ENCODE data around the gene SKAP2. TPM values are rescaled to one million over a fixed set of nuclear protein-coding genes. Genes with fewer than 3 reads are reported as not detected.

The SKAP2 gene
- total RNA-seq, 1 donor from 2014 or later, result 2.2 TPM

DNA sequence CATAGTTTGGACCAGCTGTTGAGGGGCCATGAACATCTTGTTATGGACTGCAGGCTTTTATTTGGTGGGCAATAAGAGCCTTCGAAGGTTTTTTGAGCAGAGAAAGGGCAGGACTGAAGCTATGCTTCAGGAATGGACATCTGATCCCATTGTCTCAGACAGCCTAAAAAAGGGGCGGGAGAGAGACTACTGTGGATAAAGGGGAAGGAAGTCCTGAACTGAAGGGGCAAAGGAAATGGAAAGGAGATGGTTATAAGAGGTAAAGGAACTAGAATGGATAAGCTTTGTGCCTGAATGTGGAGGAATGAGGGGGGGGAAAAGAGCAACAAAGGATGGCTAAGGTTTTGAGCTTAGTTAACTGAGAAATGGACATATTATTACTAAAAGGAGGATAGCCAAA lies 172.5 kb downstream of the SKAP2 start:
- DNase-seq, result no peak

DNA sequence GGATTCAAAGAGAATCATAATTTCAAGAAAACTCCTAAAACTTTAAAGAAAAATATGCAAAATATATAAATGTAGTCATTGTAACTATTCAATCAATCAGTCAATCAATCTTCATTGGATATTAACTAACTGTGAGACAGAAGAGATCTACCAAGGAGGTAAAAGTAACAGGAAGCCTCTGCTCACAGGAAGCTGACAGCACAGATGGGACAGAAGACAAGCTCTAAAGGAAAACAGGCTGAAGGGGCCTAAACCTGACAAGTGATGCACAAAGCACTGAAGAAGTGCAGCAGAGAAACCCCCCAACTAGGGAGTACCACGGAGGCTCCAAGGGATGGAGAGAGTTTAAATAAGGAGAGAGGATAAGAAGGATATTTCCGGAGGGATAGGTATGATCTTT lies 173.0 kb downstream of the SKAP2 start:
- no peak for DNase-seq

DNA sequence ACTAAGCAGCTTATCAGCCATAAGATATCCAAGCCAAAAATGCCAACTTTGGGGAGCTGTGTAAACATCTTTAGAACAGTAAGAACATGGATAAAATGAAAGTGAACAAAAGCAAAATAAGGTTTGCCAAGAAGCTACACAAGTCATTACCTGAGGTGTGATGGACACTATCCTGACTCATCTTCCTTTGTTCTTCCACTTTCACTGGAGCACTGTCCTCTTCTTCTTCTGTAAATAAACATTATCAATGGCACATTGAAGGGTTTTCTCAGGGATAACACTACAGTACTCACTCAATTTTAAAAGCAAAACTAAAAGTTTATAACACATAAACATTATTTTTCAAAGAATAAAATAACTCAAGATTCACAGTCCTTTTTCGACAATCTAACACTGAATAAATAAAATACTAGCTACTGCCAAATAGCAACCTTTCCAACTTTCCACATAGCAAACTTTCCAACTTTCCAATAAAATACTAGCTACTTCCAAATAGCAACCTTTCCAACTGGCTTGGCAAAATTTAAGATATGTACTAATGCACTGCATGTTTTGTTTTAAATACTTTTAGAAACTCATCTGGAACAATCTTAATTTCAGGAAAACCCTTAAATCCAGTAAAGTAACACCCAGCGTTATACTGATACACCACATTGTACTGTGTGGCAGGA lies 174.1 kb downstream of the SKAP2 start:
- DNase-seq, result peak; percentile 39

GRCh38 chr7:26688936-26689506 lies 175.4 kb downstream of the SKAP2 start:
- no peak for DNase-seq

DNA sequence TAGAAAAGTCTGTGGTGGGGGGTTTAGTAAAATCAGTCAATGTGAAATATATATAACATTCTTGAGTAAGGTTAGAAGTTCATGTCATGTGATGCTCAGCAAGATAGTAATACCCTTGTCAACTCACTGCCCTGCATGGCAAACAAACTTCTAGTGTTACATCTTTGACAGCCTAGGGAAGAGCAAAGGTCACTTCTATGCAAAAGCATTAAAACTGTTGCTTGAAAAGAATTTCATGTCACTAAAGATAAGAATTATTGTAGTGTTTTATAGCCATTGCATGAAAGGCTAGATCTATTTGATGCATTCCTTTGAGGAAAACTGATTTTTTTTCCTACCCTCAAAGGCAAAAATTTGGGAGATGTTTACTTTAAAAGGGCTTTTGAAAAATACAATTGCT lies 176.0 kb downstream of the SKAP2 start:
- DNase-seq, result no peak

DNA sequence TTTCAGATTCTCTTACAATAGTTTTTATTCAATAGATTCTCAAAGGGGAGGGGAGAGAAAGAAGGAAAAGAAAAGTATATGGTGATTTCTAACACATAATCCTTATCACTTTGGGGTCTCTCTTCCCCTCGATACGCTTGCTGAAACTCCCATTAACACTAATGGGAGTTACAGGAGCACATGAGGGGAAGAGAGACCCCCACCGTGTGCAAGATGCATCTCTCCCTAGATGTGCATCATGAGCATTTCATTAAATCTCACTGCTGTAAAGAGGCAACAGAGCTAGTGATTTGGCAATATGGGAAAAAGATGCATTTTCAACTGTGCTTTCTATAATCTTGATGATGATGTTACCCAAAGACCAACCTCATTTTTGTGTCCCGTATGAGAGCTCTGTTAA lies 177.4 kb downstream of the SKAP2 start:
- DNase-seq, result no peak

- peak; percentile 76 for DNase-seq
These were observed 177.9 kb downstream of the SKAP2 start for GRCh38 chr7:26686448-26686981.

DNA sequence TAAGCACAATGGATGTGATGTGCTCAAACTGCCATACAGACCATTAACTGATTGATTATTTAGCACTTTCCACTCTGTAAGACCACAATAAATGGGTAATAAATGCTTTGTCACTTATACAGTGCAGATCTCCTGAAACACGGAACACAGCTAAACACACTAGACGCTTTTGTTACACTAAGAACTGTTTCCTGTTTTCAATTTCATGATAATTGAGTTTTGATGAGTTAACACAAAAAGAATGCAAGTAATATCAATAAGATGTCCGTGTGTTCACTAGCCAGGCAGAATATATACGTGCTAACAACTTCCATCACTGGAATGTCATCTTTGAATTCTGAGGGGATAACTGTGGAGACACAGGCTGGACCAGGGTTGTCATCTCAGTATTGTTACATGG lies 178.8 kb downstream of the SKAP2 start:
- no peak for DNase-seq

- DNase-seq, result no peak
These were observed 179.9 kb downstream of the SKAP2 start for GRCh38 chr7:26684447-26684846.

DNA sequence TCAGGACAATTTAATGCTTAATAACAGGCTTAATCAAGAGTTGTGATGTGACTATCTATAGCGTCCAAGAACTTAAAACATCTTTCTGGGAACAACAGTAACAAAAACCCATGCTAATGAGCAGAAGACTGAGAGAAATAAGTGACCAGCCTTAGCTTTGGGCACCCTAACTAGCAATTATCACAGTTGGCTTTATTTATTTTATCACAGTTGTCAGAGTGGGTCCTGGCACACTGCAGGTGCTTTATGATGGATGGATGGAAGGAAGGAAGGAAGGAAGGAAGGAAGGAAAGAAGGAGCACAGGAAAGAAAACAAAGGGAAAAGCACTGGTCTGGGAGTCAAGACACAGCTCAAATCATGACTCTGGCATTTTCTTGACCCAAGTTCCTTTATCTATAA lies 181.1 kb downstream of the SKAP2 start:
- no peak for DNase-seq

DNA sequence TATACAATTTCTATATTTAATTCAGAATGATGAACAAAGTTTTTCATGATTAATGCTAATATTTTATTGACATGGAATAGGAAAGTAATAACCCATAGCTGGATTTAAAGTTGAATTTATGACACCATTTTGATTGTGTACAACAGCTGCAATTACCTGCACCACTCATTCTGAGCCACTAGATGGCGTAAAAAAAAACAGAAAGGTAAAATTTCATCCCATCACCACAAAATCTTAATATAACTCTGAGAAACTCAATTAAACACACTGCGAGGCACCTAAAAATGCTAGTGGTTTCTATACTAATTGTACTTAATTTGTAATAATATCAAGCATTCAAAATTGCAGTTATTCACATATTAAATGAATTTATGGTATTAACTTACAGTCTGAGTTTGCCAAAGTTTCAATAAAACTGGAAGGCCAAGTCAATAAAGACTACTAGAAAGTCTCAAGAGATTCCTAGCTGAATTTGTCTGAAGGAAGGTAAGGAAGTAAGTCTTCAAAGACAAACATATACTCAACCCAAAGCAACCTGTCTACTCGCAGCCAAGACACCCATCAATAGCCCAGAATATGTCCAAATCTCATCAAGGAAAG lies 182.5 kb downstream of the SKAP2 start:
- DNase-seq, result peak; percentile 59

DNA sequence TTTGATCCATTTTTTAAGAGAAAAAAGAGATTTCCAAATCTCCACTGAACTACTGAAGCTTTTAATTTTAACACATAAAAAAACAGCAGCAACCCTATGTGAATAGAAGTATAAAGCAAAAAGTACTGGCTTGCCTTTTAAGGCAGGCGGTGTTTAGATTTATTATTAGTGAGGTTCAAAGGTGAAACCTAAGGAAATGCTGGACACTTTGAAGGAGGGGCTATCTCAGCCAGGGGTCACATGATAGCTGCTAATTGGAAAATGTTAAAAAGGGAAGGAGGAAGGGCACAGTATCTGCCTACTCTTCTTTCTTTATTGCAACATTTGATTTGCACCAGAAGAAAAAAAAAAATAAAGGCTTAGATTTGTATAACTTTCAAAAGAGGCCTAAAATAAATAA lies 183.8 kb downstream of the SKAP2 start:
- no peak for DNase-seq

GRCh38 chr7:26675143-26675887 lies 189.1 kb downstream of the SKAP2 start:
- no peak for DNase-seq

GRCh38 chr7:26673858-26674257 lies 190.5 kb downstream of the SKAP2 start:
- no peak for DNase-seq

DNA sequence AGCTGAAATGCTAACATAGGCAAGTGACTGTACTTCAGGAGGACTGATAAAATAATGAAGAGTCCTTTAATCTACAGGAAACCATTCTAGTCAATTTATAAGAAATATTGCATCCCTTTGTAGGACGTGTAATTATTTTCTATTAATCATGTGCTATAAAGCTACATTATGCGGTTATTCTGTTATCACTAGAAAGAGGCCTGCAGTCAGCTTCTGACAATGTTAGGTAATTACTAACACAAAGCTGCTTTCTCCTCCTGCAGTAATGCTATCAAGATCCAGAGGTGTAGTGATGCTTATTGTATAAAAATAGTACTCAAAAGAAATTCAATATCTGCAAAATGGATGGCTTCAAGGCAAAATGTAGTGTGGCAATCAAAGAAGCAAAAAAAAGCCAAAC lies 191.1 kb downstream of the SKAP2 start:
- no peak for DNase-seq

- no peak for DNase-seq
These were observed 193.5 kb downstream of the SKAP2 start for GRCh38 chr7:26670841-26671240.

DNA sequence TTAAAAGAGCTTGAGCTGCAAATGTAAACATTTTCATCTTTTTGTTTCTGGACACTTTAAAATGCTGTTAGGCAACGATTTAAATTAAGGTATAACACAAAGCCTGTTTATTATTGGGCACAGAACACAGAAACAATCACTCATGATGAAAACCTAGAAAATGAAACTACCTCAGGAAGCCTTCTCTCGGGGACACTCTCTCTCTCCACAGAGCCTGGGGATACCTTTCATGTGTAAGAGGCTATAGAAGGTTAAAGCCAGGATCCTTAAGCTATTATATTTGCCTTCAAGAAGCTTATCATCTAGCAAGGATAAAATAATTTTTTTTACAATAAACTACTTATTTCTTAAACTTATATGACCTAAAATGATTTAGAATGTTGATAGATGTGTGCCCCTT lies 194.1 kb downstream of the SKAP2 start:
- no peak for DNase-seq

GRCh38 chr7:26668821-26669220 lies 195.6 kb downstream of the SKAP2 start:
- no peak for DNase-seq

DNA sequence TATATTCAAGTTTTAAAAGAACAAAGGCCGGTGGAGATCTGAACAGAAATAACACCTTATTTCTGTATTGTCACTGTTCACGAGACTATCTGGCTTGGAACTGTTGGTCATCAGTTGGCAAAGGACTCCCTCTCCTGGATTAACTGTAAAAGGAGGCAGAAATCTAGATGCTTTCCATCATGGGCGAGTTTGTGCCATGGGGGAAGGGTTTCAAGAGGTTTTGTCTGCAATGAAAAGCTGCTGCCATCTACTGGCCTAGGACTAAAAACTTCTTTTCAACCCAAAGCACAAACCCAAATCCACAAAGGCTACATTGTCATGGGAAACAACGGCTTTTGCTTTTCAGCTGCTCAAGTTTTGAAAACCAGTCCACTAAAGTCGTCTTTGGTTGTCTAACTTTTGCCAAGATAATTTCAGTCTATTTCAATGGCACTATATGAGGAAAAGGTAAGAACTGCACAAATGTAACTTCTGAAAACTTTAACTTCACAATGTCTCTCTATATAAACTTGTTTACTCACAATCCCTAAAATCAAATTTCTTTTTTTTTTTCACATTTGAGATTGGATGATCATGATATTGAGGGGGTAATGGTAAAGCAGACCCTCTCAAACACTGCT lies 196.8 kb downstream of the SKAP2 start:
- peak; percentile 97 for DNase-seq

GRCh38 chr7:26664735-26665416 lies 199.5 kb downstream of the SKAP2 start:
- no peak for DNase-seq

DNA sequence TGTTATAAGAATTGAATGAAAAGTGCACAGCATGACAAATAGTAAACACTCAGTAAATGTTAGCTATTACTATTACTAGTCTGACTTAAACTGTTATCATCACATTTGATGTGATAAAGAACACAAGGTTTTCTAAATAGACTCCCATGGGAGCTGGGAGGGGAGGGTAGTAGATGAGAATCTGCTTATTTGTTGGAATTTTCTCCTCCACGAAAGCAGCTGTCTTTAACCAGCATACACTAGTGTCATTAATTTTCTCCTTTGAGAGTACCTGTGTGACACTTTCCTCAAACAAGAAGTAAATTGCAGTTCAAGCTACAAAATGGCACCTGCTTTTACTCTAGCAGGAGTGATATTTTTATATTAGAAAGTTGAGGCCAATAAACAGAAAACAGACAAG lies 200.1 kb downstream of the SKAP2 start:
- no peak for DNase-seq

GRCh38 chr7:26663874-26664273 lies 200.5 kb downstream of the SKAP2 start:
- DNase-seq, result no peak
